Ovary (tissue), 9 donors: ENCODE measurements around the gene HFE. TPM values are rescaled to one million over a fixed set of nuclear protein-coding genes. Genes with fewer than 3 reads are reported as not detected.
"Not testable (repeated sequence)": the region's sequence is repeated elsewhere in the genome, so short reads cannot be mapped to it uniquely, and the experiment has no call there.

Source experiments
- DNase-seq, 5 donors: peaks; one replicate each; pipeline ENCODE4 v3.0.0-alpha.2; 2019 to 2020
- H3K27ac ChIP-seq, 2 donors: fragments of 200-600 bp; one replicate each; pipeline versions ENCODE4 v1.5.1 to v1.8.0; 2019 to 2022
- H3K27me3 ChIP-seq: fragments of 200-600 bp; one replicate; pipeline ENCODE4 v1.8.0; 2022
- H3K36me3 ChIP-seq: fragments of 200-600 bp; sonication (generic); one replicate; pipeline ENCODE4 v1.5.1; 2019
- H3K4me1 ChIP-seq: one replicate; pipeline ENCODE4 v1.8.1; 2013; ENCODE audit warnings: mild to moderate bottlenecking, moderate library complexity; ENCODE audit not compliant: insufficient read depth
- H3K4me3 ChIP-seq: fragments of 200-600 bp; sonication (generic); one replicate; pipeline ENCODE4 v1.5.1; 2017
- H3K9me3 ChIP-seq, 2 donors: fragments of 200-600 bp in 1 of 2; sonication (generic) in 1 of 2; one replicate each; pipeline versions ENCODE4 v1.5.1 to v1.8.1; 2013 to 2019; ENCODE audit warnings: mild to moderate bottlenecking in 1 of 2, moderate library complexity in 1 of 2
- EP300 ChIP-seq: sonication (generic); formaldehyde crosslinking; IDR thresholded peaks from one replicate; pipeline ENCODE4 v1.6.1; 2017; ENCODE audit warnings: antibody characterized with exemption
- POLR2A ChIP-seq: fragments of 450-650 bp; IDR thresholded peaks from one replicate; pipeline ENCODE4 v1.6.1; 2017; ENCODE audit warnings: antibody characterized with exemption, mild to moderate bottlenecking, moderate library complexity
- WGBS, 3 donors: extraction: QIAGEN DNeasy Blood & Tissue Kit in 1 of 3; methylation state at CpG; one replicate each; pipeline versions ENCODE4 v1.1.5 to v1.1.7; 2013 to 2017; 5-methylcytosine and 5-hydroxymethylcytosine counted together
- intact Hi-C, 4 donors: fragments of 100-400 bp; cut with DNase I; formaldehyde crosslinking; loops; one replicate each; pipeline versions ENCODE4 v1.11.0 to v1.15.1; 2022 to 2023
- polyA plus RNA-seq, 2 donors: library from polyadenylated mRNA; stranded (reverse); fragments of 200-250 nt in 1 of 2; fragments of 350-450 nt in 1 of 2; fragmentation: Illumina TruSeq in 1 of 2; extraction: RNeasy Lipid Tissue Mini Kit (QIAGEN cat#74804) in 1 of 2; gene quantifications; one replicate each; pipeline ENCODE4 v1.2.3, GENCODE V29; 2013 to 2014
- total RNA-seq, 7 donors: library from RNA; depleted of rRNA in 2 of 7; stranded (reverse); fragments of >200 nt in 2 of 7; fragmentation: NEBNext Ultra II Directional in 3 of 7; extraction: Animal tissue kit (Norgen Biotek cat#: 25700) in 3 of 7; gene quantifications; one replicate each; pipeline versions ENCODE4 v1.1.0 to v1.2.4, GENCODE V29; 2016 to 2023
- TF ChIP-seq, protein P1 (sequence below), 3 donors: fragments of 450-650 bp in 2 of 3; fragments of 200-600 bp in 1 of 3; IDR thresholded peaks; one replicate each; pipeline versions ENCODE4 v1.5.1 to v1.8.0; 2016 to 2022; ENCODE audit warnings: antibody characterized with exemption in 3 of 3, mild to moderate bottlenecking in 1 of 3
- donor health status: DM: no; HTN: no; CAD: no; lungs with moderate emphysema.
- donor health status: DM: no; HTN: no; CAD: no.
- donor health status: Bipolar disorder and iron deficiency.
- donor health status: DM: yes; HTN: yes; CAD: no.
- donor health status: DM: no; HTN: no; CAD: no.
- donor health status: DM: yes; HTN: yes; CAD: no.

HFE gene
- total and polyA plus RNA-seq, 9 donors, result 3.6 to 25.8 (median 7.4) TPM

GRCh38 chr6:26055719-26056582 lies 31.3 kb upstream of the HFE start:
- WGBS, 3 donors, result 0 to 1% (median 0%) methylated on average over 51 of the region's 51 CpGs
- intact Hi-C loops, result loop anchor here in 3 of 4 donors (5.0 to 10.0 kb wide), 4 partner anchors 66 to 141 kb away; a partner anchor contains a TSS

GRCh38 chr6:26056583-26057350 lies 30.5 kb upstream of the HFE start:
- WGBS, 3 donors, result 0 to 2% (median 1%) methylated on average over 14 of the region's 14 CpGs

More at GRCh38 chr6:26055719-26056582, 31.3 kb upstream of the HFE start:
- peak overlapping the region; percentile 81 for H3K4me3 ChIP-seq
- no peaks in the 10 kb centered on the region for H3K9me3 ChIP-seq
- peak; percentile 91 to 95 (median 94) for DNase-seq
- no peaks in the 10 kb centered on the region for H3K36me3 ChIP-seq
- H3K4me1 ChIP-seq, result peaks cover 2% of the 10 kb centered on the region
- peak overlapping the region; percentile 63 to 90 for H3K27ac ChIP-seq
- no peaks in the 10 kb centered on the region for H3K27me3 ChIP-seq
- TF ChIP-seq, protein P1, sequence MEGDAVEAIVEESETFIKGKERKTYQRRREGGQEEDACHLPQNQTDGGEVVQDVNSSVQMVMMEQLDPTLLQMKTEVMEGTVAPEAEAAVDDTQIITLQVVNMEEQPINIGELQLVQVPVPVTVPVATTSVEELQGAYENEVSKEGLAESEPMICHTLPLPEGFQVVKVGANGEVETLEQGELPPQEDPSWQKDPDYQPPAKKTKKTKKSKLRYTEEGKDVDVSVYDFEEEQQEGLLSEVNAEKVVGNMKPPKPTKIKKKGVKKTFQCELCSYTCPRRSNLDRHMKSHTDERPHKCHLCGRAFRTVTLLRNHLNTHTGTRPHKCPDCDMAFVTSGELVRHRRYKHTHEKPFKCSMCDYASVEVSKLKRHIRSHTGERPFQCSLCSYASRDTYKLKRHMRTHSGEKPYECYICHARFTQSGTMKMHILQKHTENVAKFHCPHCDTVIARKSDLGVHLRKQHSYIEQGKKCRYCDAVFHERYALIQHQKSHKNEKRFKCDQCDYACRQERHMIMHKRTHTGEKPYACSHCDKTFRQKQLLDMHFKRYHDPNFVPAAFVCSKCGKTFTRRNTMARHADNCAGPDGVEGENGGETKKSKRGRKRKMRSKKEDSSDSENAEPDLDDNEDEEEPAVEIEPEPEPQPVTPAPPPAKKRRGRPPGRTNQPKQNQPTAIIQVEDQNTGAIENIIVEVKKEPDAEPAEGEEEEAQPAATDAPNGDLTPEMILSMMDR (IDR thresholded peaks at IDR 0.05), result peak in 1 of 3 donors; percentile 16
- no peak for TF ChIP-seq EP300
- peak; percentile 97 for TF ChIP-seq POLR2A

DNA sequence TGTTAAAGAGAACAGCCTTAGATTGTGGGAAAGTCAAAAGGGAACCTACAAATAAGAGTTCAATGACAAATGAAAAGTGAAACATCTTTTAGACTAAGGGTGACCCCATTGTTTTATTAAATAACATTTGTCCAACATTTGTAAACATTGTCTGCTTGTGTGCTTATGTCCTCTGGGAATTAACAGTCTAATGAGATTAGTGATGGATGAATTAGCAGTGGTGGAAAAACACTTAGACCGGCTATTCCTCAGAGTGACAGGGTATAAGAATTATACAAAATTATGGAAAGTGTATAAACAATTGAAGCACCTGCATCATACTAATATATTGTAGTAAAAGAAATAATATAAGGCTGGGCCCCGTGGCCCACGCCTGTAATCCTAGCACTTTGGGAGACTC lies 29.3 kb upstream of the HFE start:
- Histone ChIP-seq H3K9me3 (no peaks in the 10 kb centered on the region), H3K4me1 (peaks cover 2% of the 10 kb centered on the region), H3K27ac (no peak overlapping the region), H3K36me3 (no peaks in the 10 kb centered on the region), H3K27me3 (no peaks in the 10 kb centered on the region), H3K4me3 (no peak overlapping the region)
- DNase-seq, result no peak
- TF ChIP-seq POLR2A (no peak), EP300 (no peak)
- TF ChIP-seq, protein P1 (IDR thresholded peaks at IDR 0.05), result no peak
- 95 to 98% (median 97%) methylated on average over 3 of the region's 3 CpGs for WGBS, 3 donors
- intact Hi-C loops, result loop anchor here in 3 of 4 donors (5.0 to 10.0 kb wide), 4 partner anchors 64 to 139 kb away; a partner anchor contains a TSS

More at GRCh38 chr6:26056583-26057350, 30.5 kb upstream of the HFE start:
- Histone ChIP-seq H3K4me3 (peak overlapping the region; percentile 81), H3K9me3 (no peaks in the 10 kb centered on the region), H3K27ac (peak overlapping the region; percentile 6 to 90), H3K27me3 (no peaks in the 10 kb centered on the region), H3K4me1 (peaks cover 2% of the 10 kb centered on the region), H3K36me3 (no peaks in the 10 kb centered on the region)
- TF ChIP-seq POLR2A, result no peak
- no peak for TF ChIP-seq EP300
- intact Hi-C loops, result loop anchor here in 3 of 4 donors (5.0 to 10.0 kb wide), 4 partner anchors 66 to 141 kb away; a partner anchor contains a TSS
- DNase-seq, result peak in 4 of 5 donors; percentile 30 to 53 (median 49)

DNA sequence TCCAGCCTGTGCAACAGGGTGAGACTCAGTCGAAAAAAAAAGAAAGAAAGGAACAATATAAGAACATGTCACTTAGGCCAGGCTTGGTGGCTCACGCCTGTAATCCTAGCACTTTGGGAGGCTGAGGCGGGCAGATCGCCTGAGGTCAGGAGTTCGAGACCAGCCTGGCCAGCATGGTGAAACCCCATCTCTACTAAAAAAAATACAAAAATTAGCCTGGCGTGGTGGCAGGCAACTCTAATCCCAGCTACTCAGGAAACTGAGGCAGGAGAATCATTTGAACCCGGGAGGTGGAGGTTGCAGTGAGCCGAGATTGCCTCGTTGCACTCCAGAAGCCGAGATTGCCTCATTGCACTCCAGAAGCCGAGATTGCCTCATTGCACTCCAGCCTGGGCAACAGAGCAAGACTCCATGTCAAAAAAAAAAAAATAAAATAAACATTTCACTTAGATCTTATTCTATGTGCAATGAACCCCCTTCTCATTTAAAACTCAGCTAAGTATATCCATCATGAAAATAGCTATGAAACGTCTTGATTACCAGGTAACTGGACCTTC lies 28.7 kb upstream of the HFE start:
- not testable (repeated sequence) for H3K27me3 ChIP-seq, H3K27ac ChIP-seq, H3K4me3 ChIP-seq, H3K9me3 ChIP-seq, H3K36me3 ChIP-seq, DNase-seq, H3K4me1 ChIP-seq
- WGBS, 3 donors, result 94 to 96% (median 95%) methylated on average over 12 of the region's 12 CpGs
- intact Hi-C loops, result loop anchor here in 3 of 4 donors (5.0 to 10.0 kb wide), 4 partner anchors 64 to 139 kb away; a partner anchor contains a TSS

DNA sequence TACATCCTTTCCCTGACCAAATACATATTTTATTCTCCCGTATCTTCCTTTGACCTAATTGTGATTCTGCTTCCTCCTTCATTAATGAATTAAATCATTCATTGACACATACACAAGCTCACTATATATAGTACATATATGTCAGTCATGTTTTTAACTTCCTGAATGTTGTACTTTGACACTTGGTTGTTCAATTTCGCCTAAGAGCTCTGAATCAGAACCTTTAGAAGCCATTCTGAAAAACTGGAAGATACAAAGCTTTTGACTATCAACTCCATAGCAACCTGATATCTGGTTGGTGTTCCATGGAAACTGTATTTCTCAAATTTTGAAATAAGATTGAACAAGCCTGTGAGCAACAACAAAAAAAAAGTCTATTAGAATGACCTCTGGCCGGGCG lies 27.3 kb upstream of the HFE start:
- Histone ChIP-seq H3K27me3 (no peaks in the 10 kb centered on the region), H3K36me3 (no peaks in the 10 kb centered on the region), H3K9me3 (no peaks in the 10 kb centered on the region), H3K4me1 (no peaks in the 10 kb centered on the region), H3K27ac (no peak overlapping the region), H3K4me3 (no peak overlapping the region)
- intact Hi-C loops, result loop anchor here in 3 of 4 donors (5.0 to 10.0 kb wide), 4 partner anchors 62 to 137 kb away; a partner anchor contains a TSS
- TF ChIP-seq EP300, result no peak
- no peak for TF ChIP-seq POLR2A
- TF ChIP-seq, protein P1 (IDR thresholded peaks at IDR 0.05), result no peak
- DNase-seq, result no peak
- WGBS, 3 donors, result 89 to 92% (median 91%) methylated on average over 4 of the region's 4 CpGs
